ENCODE results near the gene NLGN3.

NLGN3 gene

GRCh38 chrX:71214152-71214551 lies 69.5 kb downstream of the NLGN3 start:
- no peak overlapping the region for H3K27ac ChIP-seq
- no peak for TF ChIP-seq CTCF (conservative IDR thresholded peaks at IDR 0.05; ENCODE audit: low read depth)
- DNase-seq (ENCODE audit: low spot score), result no peak
- POLR2A ChIA-PET (ENCODE audit: low non-redundant PET), result no interaction called here
- CTCF ChIA-PET, result no interaction called here

- no peak for TF ChIP-seq CTCF (conservative IDR thresholded peaks at IDR 0.05; ENCODE audit: low read depth)
- H3K27ac ChIP-seq, result no peak overlapping the region
- CTCF ChIA-PET, result no interaction called here
- no peak for DNase-seq (ENCODE audit: low spot score)
- POLR2A ChIA-PET (ENCODE audit: low non-redundant PET), result no interaction called here
These were observed 70.1 kb downstream of the NLGN3 start for GRCh38 chrX:71214604-71215337.

- TF ChIP-seq CTCF (conservative IDR thresholded peaks at IDR 0.05; ENCODE audit: low read depth), result no peak
- DNase-seq (ENCODE audit: low spot score), result no peak
- POLR2A ChIA-PET (ENCODE audit: low non-redundant PET), result no interaction called here
- CTCF ChIA-PET, result no interaction called here
- no peak overlapping the region for H3K27ac ChIP-seq
These were observed 70.8 kb downstream of the NLGN3 start for GRCh38 chrX:71215338-71215912.

GRCh38 chrX:71216485-71216884 lies 71.8 kb downstream of the NLGN3 start:
- POLR2A ChIA-PET (ENCODE audit: low non-redundant PET), result interaction anchor here (0.5 kb wide), 1 partner anchor 16 kb away, joined by 3 read pairs; no protein-coding TSS in a partner anchor
- no peak overlapping the region for H3K27ac ChIP-seq
- CTCF ChIA-PET, result no interaction called here
- no peak for TF ChIP-seq CTCF (conservative IDR thresholded peaks at IDR 0.05; ENCODE audit: low read depth)
- no peak for DNase-seq (ENCODE audit: low spot score)

- no peak for TF ChIP-seq CTCF (conservative IDR thresholded peaks at IDR 0.05; ENCODE audit: low read depth)
- ChIA-PET CTCF (interaction anchor here (0.6 kb wide), 1 partner anchor 15 kb away, joined by 4 read pairs; no protein-coding TSS in a partner anchor), POLR2A (ENCODE audit: low non-redundant PET) (no interaction called here)
- DNase-seq (ENCODE audit: low spot score), result no peak
- no peak overlapping the region for H3K27ac ChIP-seq
These were observed 72.7 kb downstream of the NLGN3 start for GRCh38 chrX:71217298-71217697.
